PC-3 (cell line): ENCODE results near the gene CADPS2. TPM values are rescaled to one million over a fixed set of nuclear protein-coding genes. Genes with fewer than 3 reads are reported as not detected.

Experiments used
- ATAC-seq: fragments of 200-7000 bp; cut with Tn5 transposase; 2 replicates; pipeline ENCODE4 v1.9.1; 2020; ENCODE audit warnings: mild to moderate bottlenecking, moderate library complexity
- BruUV-seq: library from RNA; stranded (reverse); fragments of 400-500 nt; replicated peaks from 2 replicates; lab custom pipeline; 2021; lab: Mats Ljungman, UMichigan
- CTCF ChIA-PET: fragments of 300-600 bp; sonication (Branson Sonifier 250); formaldehyde crosslinking; loops from one replicate; lab custom pipeline; 2022; ENCODE audit warnings: antibody characterized with exemption; lab: Charles Lee
- POLR2A ChIA-PET: fragments of 300-600 bp; sonication (Branson Sonifier 250); formaldehyde crosslinking; loops from one replicate; lab custom pipeline; 2022; ENCODE audit warnings: antibody characterized with exemption; ENCODE audit not compliant: unreplicated experiment; lab: Charles Lee
- DNase-seq: peaks from one replicate; pipeline ENCODE4 v3.0.0-alpha.2; 2015
- H2AFZ ChIP-seq: fragments of 300-600 bp; sonication (generic); 2 replicates; pipeline ENCODE4 v1.6.0; 2016; ENCODE audit warnings: antibody characterized with exemption, low read length
- H3F3A ChIP-seq: fragments of 300-600 bp; sonication (generic); one replicate; pipeline ENCODE4 v1.6.0; 2017; ENCODE audit warnings: antibody characterized with exemption, low read length, control low read depth, mild to moderate bottlenecking; ENCODE audit not compliant: unreplicated experiment
- H3K27ac ChIP-seq: fragments of 300-600 bp; sonication (generic); 2 replicates; pipeline ENCODE4 v1.5.1; 2016; ENCODE audit warnings: mild to moderate bottlenecking, low read length
- H3K27me3 ChIP-seq: fragments of 300-600 bp; sonication (generic); 2 replicates; pipeline ENCODE4 v1.6.1; 2016; ENCODE audit warnings: low read length, mixed read lengths
- H3K36me3 ChIP-seq: fragments of 300-600 bp; sonication (generic); 2 replicates; pipeline ENCODE4 v1.6.1; 2016; ENCODE audit warnings: low read depth, mixed run types, low read length, mixed read lengths
- H3K4me1 ChIP-seq: fragments of 300-600 bp; sonication (generic); 2 replicates; pipeline ENCODE4 v1.5.1; 2016; ENCODE audit warnings: low read length; ENCODE audit not compliant: insufficient read depth
- H3K4me2 ChIP-seq: fragments of 300-600 bp; sonication (generic); 2 replicates; pipeline ENCODE4 v1.6.0; 2016; ENCODE audit warnings: low read length
- H3K4me3 ChIP-seq: fragments of 300-600 bp; sonication (generic); 2 replicates; pipeline ENCODE4 v1.5.1; 2016; ENCODE audit warnings: mild to moderate bottlenecking, low read length, mixed read lengths
- H3K79me2 ChIP-seq: fragments of 300-600 bp; sonication (generic); 2 replicates; pipeline ENCODE4 v1.6.1; 2017; ENCODE audit warnings: low read length, mixed read lengths
- H3K9ac ChIP-seq: fragments of 300-600 bp; sonication (generic); 2 replicates; pipeline ENCODE4 v1.6.0; 2016; ENCODE audit warnings: mild to moderate bottlenecking, low read length
- H3K9me2 ChIP-seq: fragments of 300-600 bp; sonication (generic); replicated peaks from 2 replicates; pipeline ENCODE4 v1.6.1; 2016; ENCODE audit warnings: mixed run types, low read length, mixed read lengths
- H3K9me3 ChIP-seq: fragments of 300-600 bp; sonication (generic); 2 replicates; pipeline ENCODE4 v1.6.1; 2016; ENCODE audit warnings: low read length, mixed read lengths
- H4K20me1 ChIP-seq: fragments of 300-600 bp; sonication (generic); 2 replicates; pipeline ENCODE4 v1.6.1; 2016; ENCODE audit warnings: low read length, mixed read lengths
- EZH2 ChIP-seq: fragments of 300-600 bp; sonication (generic); IDR thresholded peaks from one replicate; pipeline ENCODE4 v1.6.1; 2017; ENCODE audit warnings: antibody characterized with exemption, mild to moderate bottlenecking, low read length; ENCODE audit not compliant: unreplicated experiment
- EZH2phosphoT487 ChIP-seq: fragments of 300-600 bp; sonication (generic); IDR thresholded peaks from 2 replicates; pipeline ENCODE4 v1.6.1; 2018; ENCODE audit warnings: mild to moderate bottlenecking, antibody characterized with exemption, low read length, borderline replicate concordance
- intact Hi-C: fragments of 100-400 bp; cut with micrococcal nuclease; formaldehyde crosslinking; loops from 2 replicates; pipeline ENCODE4 v1.9.0; 2023
- total RNA-seq: library from RNA; depleted of rRNA; stranded (reverse); fragments of >200 nt; gene quantifications from 2 replicates; pipeline ENCODE4 v1.2.3, GENCODE V29; 2014
- TF ChIP-seq, protein P1 (sequence below): fragments of 300-600 bp; sonication (generic); conservative IDR thresholded peaks from 2 replicates; pipeline ENCODE4 v1.5.1; 2017; ENCODE audit warnings: antibody characterized with exemption, low read depth, mild to moderate bottlenecking, low read length

CADPS2 gene
- total RNA-seq, 1 experiment from 2014 or later = 9.4 TPM

- Histone ChIP-seq H3K79me2 (no peaks in the 10 kb centered on the region), H3K27me3 (no peaks in the 10 kb centered on the region), H3K9me2 (no peaks in the 10 kb centered on the region), H3K9ac (no peak overlapping the region), H3F3A (no peaks in the 10 kb centered on the region), H3K27ac (no peak overlapping the region), H3K4me1 (no peaks in the 10 kb centered on the region), H3K9me3 (no peaks in the 10 kb centered on the region), H4K20me1 (no peaks in the 10 kb centered on the region), H3K36me3 (no peaks in the 10 kb centered on the region), H2AFZ (no peak overlapping the region), H3K4me3 (no peak overlapping the region), H3K4me2 (no peak overlapping the region)
- BruUV-seq = no TSS peak
- intact Hi-C loops = no loop called here
- ATAC-seq (no peak), DNase-seq (no peak)
- POLR2A ChIA-PET = no interaction called here
- CTCF ChIA-PET = no interaction called here
- TF ChIP-seq, protein P1, sequence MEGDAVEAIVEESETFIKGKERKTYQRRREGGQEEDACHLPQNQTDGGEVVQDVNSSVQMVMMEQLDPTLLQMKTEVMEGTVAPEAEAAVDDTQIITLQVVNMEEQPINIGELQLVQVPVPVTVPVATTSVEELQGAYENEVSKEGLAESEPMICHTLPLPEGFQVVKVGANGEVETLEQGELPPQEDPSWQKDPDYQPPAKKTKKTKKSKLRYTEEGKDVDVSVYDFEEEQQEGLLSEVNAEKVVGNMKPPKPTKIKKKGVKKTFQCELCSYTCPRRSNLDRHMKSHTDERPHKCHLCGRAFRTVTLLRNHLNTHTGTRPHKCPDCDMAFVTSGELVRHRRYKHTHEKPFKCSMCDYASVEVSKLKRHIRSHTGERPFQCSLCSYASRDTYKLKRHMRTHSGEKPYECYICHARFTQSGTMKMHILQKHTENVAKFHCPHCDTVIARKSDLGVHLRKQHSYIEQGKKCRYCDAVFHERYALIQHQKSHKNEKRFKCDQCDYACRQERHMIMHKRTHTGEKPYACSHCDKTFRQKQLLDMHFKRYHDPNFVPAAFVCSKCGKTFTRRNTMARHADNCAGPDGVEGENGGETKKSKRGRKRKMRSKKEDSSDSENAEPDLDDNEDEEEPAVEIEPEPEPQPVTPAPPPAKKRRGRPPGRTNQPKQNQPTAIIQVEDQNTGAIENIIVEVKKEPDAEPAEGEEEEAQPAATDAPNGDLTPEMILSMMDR = no peak
- TF ChIP-seq EZH2phosphoT487 (no peak), EZH2 (no peak)
These were observed 168.7 kb downstream of the CADPS2 start for GRCh38 chr7:122717356-122718089.

DNA sequence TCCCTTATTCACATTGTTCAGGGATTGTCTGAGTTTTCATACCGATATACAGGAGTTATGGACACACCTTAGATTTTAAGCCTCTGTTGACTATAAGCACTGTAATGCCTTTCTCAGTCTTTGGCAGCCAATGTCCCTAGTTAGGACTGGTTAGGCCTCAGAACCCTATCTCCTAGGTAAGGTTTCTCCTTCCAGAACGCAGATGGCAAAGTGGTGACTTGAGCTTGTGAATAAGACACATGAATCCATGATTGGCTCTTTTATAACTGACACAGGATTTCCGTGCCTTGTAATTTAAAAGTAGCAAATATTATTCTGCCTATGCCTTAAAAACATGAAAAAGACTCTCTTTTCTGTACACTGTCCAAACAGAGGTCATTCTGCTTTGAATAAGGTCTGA is 171.1 kb downstream of the CADPS2 start:
- Histone ChIP-seq H3K9me2 (no peaks in the 10 kb centered on the region), H3F3A (no peaks in the 10 kb centered on the region), H3K4me3 (no peak overlapping the region), H4K20me1 (no peaks in the 10 kb centered on the region), H3K79me2 (no peaks in the 10 kb centered on the region), H3K4me1 (no peaks in the 10 kb centered on the region), H3K4me2 (no peak overlapping the region), H3K9ac (no peak overlapping the region), H3K27me3 (no peaks in the 10 kb centered on the region), H3K9me3 (no peaks in the 10 kb centered on the region), H3K27ac (no peak overlapping the region), H2AFZ (no peak overlapping the region), H3K36me3 (no peaks in the 10 kb centered on the region)
- TF ChIP-seq EZH2 = no peak
- no peak for TF ChIP-seq EZH2phosphoT487
- TF ChIP-seq, protein P1 = no peak
- ChIA-PET CTCF (no interaction called here), POLR2A (no interaction called here)
- DNase-seq = no peak
- intact Hi-C loops = no loop called here
- ATAC-seq = no peak
- BruUV-seq = no TSS peak

DNA sequence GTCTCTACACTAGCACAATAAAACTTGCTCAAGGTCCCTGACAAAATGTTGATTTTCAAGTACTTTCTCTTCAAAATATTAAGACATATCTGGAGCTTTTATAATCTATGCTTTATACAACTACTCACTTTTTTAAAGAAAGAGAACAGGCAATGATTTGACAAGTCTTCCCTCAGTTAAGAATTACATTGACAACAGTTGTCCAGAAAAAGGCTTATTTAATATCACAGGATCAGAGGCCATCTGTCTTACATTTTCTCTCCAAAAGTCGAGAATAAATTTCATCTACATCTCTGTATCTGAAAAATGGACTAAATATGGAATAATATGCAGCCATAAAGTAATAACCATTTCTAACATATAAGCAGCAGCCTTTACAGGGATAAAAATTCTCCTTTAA is 175.3 kb downstream of the CADPS2 start:
- Histone ChIP-seq H3K4me3 (no peak overlapping the region), H4K20me1 (no peaks in the 10 kb centered on the region), H3K27me3 (no peaks in the 10 kb centered on the region), H3F3A (no peaks in the 10 kb centered on the region), H3K27ac (no peak overlapping the region), H3K4me1 (no peaks in the 10 kb centered on the region), H2AFZ (no peak overlapping the region), H3K9me3 (no peaks in the 10 kb centered on the region), H3K9me2 (no peaks in the 10 kb centered on the region), H3K79me2 (no peaks in the 10 kb centered on the region), H3K9ac (no peak overlapping the region), H3K4me2 (no peak overlapping the region), H3K36me3 (no peaks in the 10 kb centered on the region)
- CTCF ChIA-PET = no interaction called here
- DNase-seq = no peak
- intact Hi-C loops = no loop called here
- ATAC-seq = no peak
- POLR2A ChIA-PET = no interaction called here
- TF ChIP-seq, protein P1 = no peak
- no peak for TF ChIP-seq EZH2
- no peak for TF ChIP-seq EZH2phosphoT487
- no TSS peak for BruUV-seq
